CD14-positive monocyte (primary cell): Measurements from ENCODE around the gene FAM181A. TPM values are rescaled to one million over a fixed set of nuclear protein-coding genes. Genes with fewer than 3 reads are reported as not detected.

Experiments
- DNase-seq, 3 donors: peaks; one replicate each; pipeline ENCODE4 v3.0.0-alpha.2; 2011 to 2022
- H2AFZ ChIP-seq: 2 replicates; pipeline ENCODE4 v1.6.0; 2012; ENCODE audit warnings: mild to moderate bottlenecking, low read depth, low read length, inconsistent platforms; ENCODE audit not compliant: insufficient read depth, poor library complexity, severe bottlenecking
- H3K27ac ChIP-seq, 2 donors: 1 replicate in 1 of 2; 2 replicates in 1 of 2; pipeline ENCODE4 v1.5.1; 2012 to 2013; ENCODE audit warnings: low read length in 2 of 2, control low read depth in 1 of 2, inconsistent platforms in 1 of 2, low read depth in 1 of 2, mild to moderate bottlenecking in 1 of 2
- H3K27me3 ChIP-seq, 2 donors: one replicate each; pipeline versions ENCODE4 v1.6.0 to v1.6.1; 2011 to 2013; ENCODE audit warnings: low read length in 2 of 2; ENCODE audit not compliant: control insufficient read depth in 2 of 2, insufficient read depth in 2 of 2
- H3K36me3 ChIP-seq, 2 donors: replicated peaks in 1 of 2; 1 replicate in 1 of 2; 2 replicates in 1 of 2; pipeline versions ENCODE4 v1.5.1 to v1.6.1; 2012 to 2013; ENCODE audit warnings: low read length in 2 of 2, control low read depth in 1 of 2, inconsistent platforms in 1 of 2, mild to moderate bottlenecking in 1 of 2; ENCODE audit not compliant: insufficient read depth in 2 of 2, control insufficient read depth in 1 of 2
- H3K4me1 ChIP-seq, 2 donors: 1 replicate in 1 of 2; 2 replicates in 1 of 2; pipeline versions ENCODE4 v1.5.1 to v1.6.1; 2012 to 2013; ENCODE audit warnings: low read length in 2 of 2, control low read depth in 1 of 2, inconsistent platforms in 1 of 2, mild to moderate bottlenecking in 1 of 2, moderate library complexity in 1 of 2; ENCODE audit not compliant: insufficient read depth in 2 of 2, control insufficient read depth in 1 of 2
- H3K4me2 ChIP-seq: replicated peaks from 2 replicates; pipeline ENCODE3; 2012; ENCODE audit warnings: low read length, moderate library complexity, mild to moderate bottlenecking; ENCODE audit not compliant: poor library complexity, severe bottlenecking; ENCODE audit errors: extremely low read depth
- H3K4me3 ChIP-seq, 3 experiments: fragments of 200-600 bp in 1 of 3; sonication (generic) in 1 of 3; replicated peaks in 1 of 3; 1 replicate in 2 of 3; 2 replicates in 1 of 3; pipeline ENCODE4 v1.5.1; 2011 to 2013; ENCODE audit warnings: low read length in 3 of 3, mild to moderate bottlenecking in 3 of 3, control low read depth in 2 of 3, low read depth in 2 of 3, inconsistent platforms in 1 of 3, moderate library complexity in 1 of 3
- H3K79me2 ChIP-seq: 2 replicates; pipeline ENCODE4 v1.6.0; 2012; ENCODE audit warnings: mild to moderate bottlenecking, control low read depth, inconsistent platforms, low read length, moderate library complexity; ENCODE audit not compliant: insufficient read depth
- H3K9ac ChIP-seq: 2 replicates; pipeline ENCODE4 v1.6.0; 2017; ENCODE audit warnings: low read length, mild to moderate bottlenecking; ENCODE audit not compliant: insufficient read depth, poor library complexity, severe bottlenecking
- H3K9me3 ChIP-seq, 2 donors: replicated peaks in 1 of 2; 1 replicate in 1 of 2; 2 replicates in 1 of 2; pipeline versions ENCODE4 v1.5.1 to v1.6.1; 2012 to 2013; ENCODE audit warnings: low read length in 2 of 2, control low read depth in 1 of 2; ENCODE audit not compliant: control insufficient read depth in 1 of 2, insufficient read depth in 1 of 2
- H4K20me1 ChIP-seq: 2 replicates; pipeline ENCODE4 v1.6.0; 2012; ENCODE audit warnings: mild to moderate bottlenecking, low read length, control low read depth, moderate library complexity; ENCODE audit not compliant: insufficient read depth
- H3K27ac Mint-ChIP-seq, 7 donors: one replicate each; pipeline ENCODE4 v1.8.0; 2020; ENCODE audit warnings: mild to moderate bottlenecking in 7 of 7, mixed read lengths in 7 of 7, moderate library complexity in 6 of 7, inconsistent platforms in 2 of 7
- H3K27me3 Mint-ChIP-seq, 3 donors: one replicate each; pipeline ENCODE4 v1.8.0; 2021 to 2022; ENCODE audit warnings: low read depth in 3 of 3, mild to moderate bottlenecking in 3 of 3, mixed read lengths in 3 of 3, moderate library complexity in 3 of 3, inconsistent platforms in 1 of 3
- H3K36me3 Mint-ChIP-seq, 2 donors: one replicate each; pipeline ENCODE4 v1.8.0; 2020; ENCODE audit warnings: mixed read lengths in 2 of 2, inconsistent platforms in 1 of 2, mild to moderate bottlenecking in 1 of 2
- H3K4me1 Mint-ChIP-seq: one replicate; pipeline ENCODE4 v1.8.0; 2020; ENCODE audit warnings: mild to moderate bottlenecking, mixed read lengths
- H3K4me3 Mint-ChIP-seq, 2 donors: one replicate each; pipeline ENCODE4 v1.8.0; 2020; ENCODE audit warnings: mild to moderate bottlenecking in 2 of 2, mixed read lengths in 2 of 2, moderate library complexity in 1 of 2
- H3K9me3 Mint-ChIP-seq, 7 donors: one replicate each; pipeline ENCODE4 v1.8.0; 2020 to 2022; ENCODE audit warnings: mixed read lengths in 7 of 7, mild to moderate bottlenecking in 6 of 7, moderate library complexity in 6 of 7, inconsistent platforms in 2 of 7
- CTCF ChIP-seq: fragments of 200-600 bp; IDR thresholded peaks from one replicate; pipeline ENCODE4 v1.8.0; 2022; ENCODE audit warnings: antibody characterized with exemption, mild to moderate bottlenecking
- WGBS: methylation state at CpG from one replicate; pipeline ENCODE4 v1.1.5; 2013; ENCODE audit warnings: missing lambda C conversion rate; ENCODE audit not compliant: insufficient coverage; 5-methylcytosine and 5-hydroxymethylcytosine counted together
- intact Hi-C, 2 donors: fragments of 100-400 bp; cut with micrococcal nuclease; formaldehyde crosslinking; loops; one replicate each; pipeline versions ENCODE4 v1.15.0 to v1.15.1; 2023
- polyA plus RNA-seq, 3 donors: library from polyadenylated mRNA; depleted of rRNA in 1 of 3; unstranded in 2 of 3; stranded (reverse) in 1 of 3; fragments of 300-500 nt in 2 of 3; fragments of >200 nt in 1 of 3; fragmentation: Illumina TruSeq in 2 of 3; gene quantifications; 1 replicate in 2 of 3; 2 replicates in 1 of 3; pipeline ENCODE4 v1.2.3, GENCODE V29; 2012 to 2021

FAM181A gene
- polyA plus RNA-seq, 3 donors, result not detected

DNA sequence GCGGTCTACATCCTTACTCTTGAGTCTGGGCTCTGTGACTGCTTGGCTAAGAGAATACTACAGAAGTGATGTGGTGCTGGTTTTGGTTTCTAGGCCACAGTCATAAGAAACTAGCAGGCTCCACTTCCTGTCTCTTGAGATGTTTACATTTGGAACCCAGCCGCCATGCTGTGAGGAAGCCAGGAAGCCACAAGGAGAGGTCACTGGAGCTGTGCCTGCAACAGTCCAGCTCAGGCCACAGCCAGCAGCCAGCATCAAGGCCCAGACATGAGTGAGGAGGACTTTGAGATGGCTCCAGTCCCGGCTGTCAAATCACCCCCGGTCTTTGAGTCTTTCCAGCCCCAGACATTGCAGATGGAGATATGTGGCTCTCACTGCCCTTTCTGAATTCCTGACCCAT, 12.9 kb upstream of the FAM181A start:
- Histone ChIP-seq H3K9me3 (peaks cover 0 to 13% of the 10 kb centered on the region in 2 donors), H3K79me2 (no peaks in the 10 kb centered on the region), H4K20me1 (no peaks in the 10 kb centered on the region), H3K4me1 (no peaks in the 10 kb centered on the region), H3K4me2 (no peak overlapping the region), H3K27me3 (no peaks in the 10 kb centered on the region), H3K4me3 (no peak overlapping the region), H3K27ac (no peak overlapping the region), H3K9ac (no peak overlapping the region), H3K36me3 (no peaks in the 10 kb centered on the region), H2AFZ (no peak overlapping the region)
- H3K27ac Mint-ChIP-seq, result no peak overlapping the region
- peaks cover 5 to 19% (median 8%) of the 10 kb centered on the region in 7 donors for H3K9me3 Mint-ChIP-seq
- H3K27me3 Mint-ChIP-seq, result peaks cover 5 to 13% (median 12%) of the 10 kb centered on the region in 3 donors
- no peak for DNase-seq
- no peak overlapping the region for H3K4me3 Mint-ChIP-seq
- intact Hi-C loops, result no loop called here
- no peaks in the 10 kb centered on the region for H3K4me1 Mint-ChIP-seq
- TF ChIP-seq CTCF, result no peak
- H3K36me3 Mint-ChIP-seq, result no peaks in the 10 kb centered on the region
- 75% methylated on average over 3 of the region's 4 CpGs for WGBS

GRCh38 chr14:93915070-93915705, 12.0 kb upstream of the FAM181A start:
- Histone ChIP-seq H3K4me2 (no peak overlapping the region), H3K9ac (no peak overlapping the region), H3K4me3 (no peak overlapping the region), H3K27ac (no peak overlapping the region), H2AFZ (no peak overlapping the region), H3K27me3 (no peaks in the 10 kb centered on the region), H3K9me3 (peaks cover 0 to 13% of the 10 kb centered on the region in 2 donors), H3K36me3 (no peaks in the 10 kb centered on the region), H4K20me1 (no peaks in the 10 kb centered on the region), H3K4me1 (no peaks in the 10 kb centered on the region), H3K79me2 (no peaks in the 10 kb centered on the region)
- DNase-seq, result no peak
- Mint-ChIP-seq H3K4me1 (no peaks in the 10 kb centered on the region), H3K27ac (peak overlapping the region in 1 of 7 donors; percentile 4), H3K4me3 (no peak overlapping the region), H3K36me3 (no peaks in the 10 kb centered on the region), H3K9me3 (peaks cover 5 to 18% (median 10%) of the 10 kb centered on the region in 7 donors), H3K27me3 (peaks cover 5 to 13% (median 13%) of the 10 kb centered on the region in 3 donors)
- intact Hi-C loops, result no loop called here
- WGBS, result 81% methylated on average over 14 of the region's 14 CpGs
- TF ChIP-seq CTCF, result no peak
